Measurements from ENCODE around the gene GDPGP1.

GDPGP1 gene

DNA sequence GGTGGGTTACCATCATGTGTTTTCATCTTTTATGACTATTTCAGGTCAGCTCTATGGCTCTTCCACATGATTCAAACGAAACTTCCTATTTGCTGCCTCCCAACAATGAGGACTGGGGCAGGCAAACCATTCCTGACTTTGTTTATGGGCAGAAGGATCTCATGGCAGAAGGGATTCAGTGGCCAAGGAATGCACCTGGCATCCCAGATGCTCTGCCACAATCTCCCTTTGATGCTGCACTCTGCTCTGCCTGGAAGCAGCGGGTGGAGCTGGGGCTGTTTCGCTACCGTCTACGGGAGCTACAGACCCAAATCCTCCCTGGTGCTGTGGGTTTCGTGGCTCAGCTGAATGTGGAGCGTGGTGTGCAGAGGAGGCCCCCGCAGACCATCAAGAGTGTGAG is 6.8 kb downstream of the GDPGP1 start:
- no peak for DNase-seq (ENCODE audit: low read depth in 1 of 2, low spot score in 1 of 2)
- TF ChIP-seq, protein P1, sequence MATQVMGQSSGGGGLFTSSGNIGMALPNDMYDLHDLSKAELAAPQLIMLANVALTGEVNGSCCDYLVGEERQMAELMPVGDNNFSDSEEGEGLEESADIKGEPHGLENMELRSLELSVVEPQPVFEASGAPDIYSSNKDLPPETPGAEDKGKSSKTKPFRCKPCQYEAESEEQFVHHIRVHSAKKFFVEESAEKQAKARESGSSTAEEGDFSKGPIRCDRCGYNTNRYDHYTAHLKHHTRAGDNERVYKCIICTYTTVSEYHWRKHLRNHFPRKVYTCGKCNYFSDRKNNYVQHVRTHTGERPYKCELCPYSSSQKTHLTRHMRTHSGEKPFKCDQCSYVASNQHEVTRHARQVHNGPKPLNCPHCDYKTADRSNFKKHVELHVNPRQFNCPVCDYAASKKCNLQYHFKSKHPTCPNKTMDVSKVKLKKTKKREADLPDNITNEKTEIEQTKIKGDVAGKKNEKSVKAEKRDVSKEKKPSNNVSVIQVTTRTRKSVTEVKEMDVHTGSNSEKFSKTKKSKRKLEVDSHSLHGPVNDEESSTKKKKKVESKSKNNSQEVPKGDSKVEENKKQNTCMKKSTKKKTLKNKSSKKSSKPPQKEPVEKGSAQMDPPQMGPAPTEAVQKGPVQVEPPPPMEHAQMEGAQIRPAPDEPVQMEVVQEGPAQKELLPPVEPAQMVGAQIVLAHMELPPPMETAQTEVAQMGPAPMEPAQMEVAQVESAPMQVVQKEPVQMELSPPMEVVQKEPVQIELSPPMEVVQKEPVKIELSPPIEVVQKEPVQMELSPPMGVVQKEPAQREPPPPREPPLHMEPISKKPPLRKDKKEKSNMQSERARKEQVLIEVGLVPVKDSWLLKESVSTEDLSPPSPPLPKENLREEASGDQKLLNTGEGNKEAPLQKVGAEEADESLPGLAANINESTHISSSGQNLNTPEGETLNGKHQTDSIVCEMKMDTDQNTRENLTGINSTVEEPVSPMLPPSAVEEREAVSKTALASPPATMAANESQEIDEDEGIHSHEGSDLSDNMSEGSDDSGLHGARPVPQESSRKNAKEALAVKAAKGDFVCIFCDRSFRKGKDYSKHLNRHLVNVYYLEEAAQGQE (IDR thresholded peaks at IDR 0.05; ENCODE audit: insufficient replicate concordance, low read depth) = no peak
- TF ChIP-seq SPI1 (IDR thresholded peaks at IDR 0.05; ENCODE audit: borderline replicate concordance, low read depth) (no peak), CTCF (IDR thresholded peaks at IDR 0.05; ENCODE audit: insufficient read depth, low read length) (no peak), POLR2AphosphoS5 (IDR thresholded peaks at IDR 0.05; ENCODE audit: low read depth) (no peak), GABPA (IDR thresholded peaks at IDR 0.05; ENCODE audit: low read depth) (no peak)
- Histone ChIP-seq H3K27me3 (ENCODE audit: insufficient read depth, poor library complexity, severe bottlenecking) (no peaks in the 10 kb centered on the region), H3K27ac (replicated peaks) (no peak overlapping the region), H3K4me3 (replicated peaks; ENCODE audit: insufficient read depth, low read length) (no peak overlapping the region)

DNA sequence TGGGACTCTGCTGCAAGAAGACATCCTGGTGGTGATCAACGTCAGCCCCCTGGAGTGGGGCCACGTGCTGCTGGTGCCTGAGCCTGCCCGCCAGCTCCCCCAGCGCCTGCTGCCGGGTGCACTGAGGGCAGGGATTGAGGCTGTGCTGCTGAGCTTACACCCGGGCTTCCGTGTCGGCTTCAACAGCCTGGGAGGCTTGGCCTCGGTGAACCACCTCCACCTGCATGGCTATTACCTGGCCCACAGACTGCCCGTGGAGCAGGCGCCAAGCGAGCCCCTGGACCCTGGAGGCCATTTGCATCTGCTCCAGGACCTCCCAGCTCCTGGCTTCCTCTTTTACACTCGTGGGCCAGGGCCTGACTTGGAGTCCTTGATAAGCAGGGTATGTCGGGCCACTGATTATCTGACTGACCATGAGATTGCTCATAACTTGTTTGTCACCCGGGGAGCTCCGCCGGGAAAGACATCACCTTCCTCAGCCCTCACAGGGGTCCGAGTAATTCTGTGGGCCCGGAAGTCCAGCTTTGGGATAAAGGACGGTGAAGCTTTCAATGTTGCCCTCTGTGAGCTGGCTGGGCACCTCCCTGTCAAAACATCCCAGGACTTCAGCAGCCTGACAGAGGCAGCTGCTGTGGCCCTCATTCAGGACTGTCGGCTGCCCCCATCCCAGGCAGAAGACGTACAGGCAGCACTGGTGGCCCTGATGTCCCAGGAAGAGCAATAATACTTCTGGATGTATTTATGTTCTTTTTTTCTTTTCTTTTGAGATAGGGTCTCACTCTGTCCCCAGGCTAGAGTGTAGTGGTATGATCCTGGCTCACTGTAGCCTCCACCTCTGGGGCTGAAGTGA is 7.6 kb downstream of the GDPGP1 start:
- no peak for TF ChIP-seq GABPA (IDR thresholded peaks at IDR 0.05; ENCODE audit: low read depth)
- TF ChIP-seq SPI1 (IDR thresholded peaks at IDR 0.05; ENCODE audit: borderline replicate concordance, low read depth) = peak; percentile 54
- TF ChIP-seq CTCF (IDR thresholded peaks at IDR 0.05; ENCODE audit: insufficient read depth, low read length) = no peak
- TF ChIP-seq, protein P1 (IDR thresholded peaks at IDR 0.05; ENCODE audit: insufficient replicate concordance, low read depth) = no peak
- TF ChIP-seq POLR2AphosphoS5 (IDR thresholded peaks at IDR 0.05; ENCODE audit: low read depth) = no peak

GRCh38 chr15:90243943-90244639 is 10.1 kb downstream of the GDPGP1 start:
- no peak for TF ChIP-seq CTCF (IDR thresholded peaks at IDR 0.05; ENCODE audit: insufficient read depth, low read length)
- TF ChIP-seq, protein P1 (IDR thresholded peaks at IDR 0.05; ENCODE audit: insufficient replicate concordance, low read depth) = no peak
- H3K27me3 ChIP-seq (ENCODE audit: insufficient read depth, poor library complexity, severe bottlenecking) = no peaks in the 10 kb centered on the region
- H3K4me3 ChIP-seq (replicated peaks; ENCODE audit: insufficient read depth, low read length) = no peak overlapping the region
- H3K27ac ChIP-seq (replicated peaks) = no peak overlapping the region
- no peak for DNase-seq (ENCODE audit: low read depth in 1 of 2, low spot score in 1 of 2)

More for the DNA sequence above, 7.6 kb downstream of the GDPGP1 start:
- no peak overlapping the region for H3K4me3 ChIP-seq (replicated peaks; ENCODE audit: insufficient read depth, low read length)
- no peak for DNase-seq (ENCODE audit: low read depth in 1 of 2, low spot score in 1 of 2)
- H3K27me3 ChIP-seq (ENCODE audit: insufficient read depth, poor library complexity, severe bottlenecking) = no peaks in the 10 kb centered on the region
- H3K27ac ChIP-seq (replicated peaks) = no peak overlapping the region

All from HL-60 (cell line).